Vagina (tissue), 2 donors: Measurements from ENCODE around the gene OVAAL.

Experiments
- POLR2A ChIP-seq, 2 donors: fragments of 450-650 bp; IDR thresholded peaks; one replicate each; pipeline ENCODE4 v1.6.1; 2017; ENCODE audit warnings: antibody characterized with exemption in 2 of 2, mild to moderate bottlenecking in 2 of 2, moderate library complexity in 2 of 2
- TF ChIP-seq, protein P1 (sequence below), 3 experiments: fragments of 450-650 bp in 2 of 3; fragments of 200-600 bp in 1 of 3; sonication (generic) in 1 of 3; IDR thresholded peaks; one replicate each; pipeline ENCODE4 v1.5.1; 2017 to 2019; ENCODE audit warnings: antibody characterized with exemption in 3 of 3, mild to moderate bottlenecking in 2 of 3, moderate library complexity in 2 of 3

DNA sequence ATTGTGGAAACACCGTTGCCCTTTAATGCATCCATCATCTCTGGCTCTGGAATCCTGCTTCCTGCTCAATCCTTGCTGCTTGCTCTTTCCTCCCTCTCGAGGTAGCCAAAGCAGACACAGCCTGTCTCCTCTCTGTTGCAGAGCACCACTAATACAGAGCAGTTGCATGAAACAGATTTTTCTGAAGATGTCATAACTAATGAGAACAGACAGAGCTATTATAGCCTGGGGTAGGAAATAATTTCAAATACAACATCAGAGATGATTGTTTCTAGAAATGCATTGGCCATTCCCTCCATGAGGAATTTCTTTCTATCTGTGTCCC, 33.1 kb upstream of the OVAAL start:
- TF ChIP-seq, protein P1, sequence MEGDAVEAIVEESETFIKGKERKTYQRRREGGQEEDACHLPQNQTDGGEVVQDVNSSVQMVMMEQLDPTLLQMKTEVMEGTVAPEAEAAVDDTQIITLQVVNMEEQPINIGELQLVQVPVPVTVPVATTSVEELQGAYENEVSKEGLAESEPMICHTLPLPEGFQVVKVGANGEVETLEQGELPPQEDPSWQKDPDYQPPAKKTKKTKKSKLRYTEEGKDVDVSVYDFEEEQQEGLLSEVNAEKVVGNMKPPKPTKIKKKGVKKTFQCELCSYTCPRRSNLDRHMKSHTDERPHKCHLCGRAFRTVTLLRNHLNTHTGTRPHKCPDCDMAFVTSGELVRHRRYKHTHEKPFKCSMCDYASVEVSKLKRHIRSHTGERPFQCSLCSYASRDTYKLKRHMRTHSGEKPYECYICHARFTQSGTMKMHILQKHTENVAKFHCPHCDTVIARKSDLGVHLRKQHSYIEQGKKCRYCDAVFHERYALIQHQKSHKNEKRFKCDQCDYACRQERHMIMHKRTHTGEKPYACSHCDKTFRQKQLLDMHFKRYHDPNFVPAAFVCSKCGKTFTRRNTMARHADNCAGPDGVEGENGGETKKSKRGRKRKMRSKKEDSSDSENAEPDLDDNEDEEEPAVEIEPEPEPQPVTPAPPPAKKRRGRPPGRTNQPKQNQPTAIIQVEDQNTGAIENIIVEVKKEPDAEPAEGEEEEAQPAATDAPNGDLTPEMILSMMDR (IDR thresholded peaks at IDR 0.05) = no peak
- no peak for TF ChIP-seq POLR2A (IDR thresholded peaks at IDR 0.05)
